ENCODE results near the gene ZNF821.

- TF ChIP-seq FOXP2 (optimal IDR thresholded peaks at IDR 0.05; ENCODE audit: control extremely low read depth, extremely low read length, insufficient read depth) = no peak
- TF ChIP-seq EZH2 (IDR thresholded peaks at IDR 0.05) = no peak
Observed at GRCh38 chr16:71894229-71894920, 10.4 kb upstream of the ZNF821 start.

Measured in SK-N-MC (cell line).